ENCODE data around the gene MAN1C1. TPM values are rescaled to one million over a fixed set of nuclear protein-coding genes. Genes with fewer than 3 reads are reported as not detected.
A peak's percentile ranks its signal among the peaks of the same experiment; 100 is the strongest.
"Not testable (repeated sequence)": the region's sequence is repeated elsewhere in the genome, so short reads cannot be mapped to it uniquely, and the experiment has no call there.

Gene MAN1C1
- total and polyA plus RNA-seq, 7 donors, result 0.69 to 32.1 (median 12.8) TPM

- Histone ChIP-seq H3K36me3 (no peaks in the 10 kb centered on the region), H3K4me1 (peaks cover 0 to 64% (median 62%) of the 10 kb centered on the region in 4 donors), H3K9me3 (no peaks in the 10 kb centered on the region), H3K27me3 (no peaks in the 10 kb centered on the region), H3K4me3 (no peak overlapping the region), H3K27ac (peak overlapping the region; percentile 81 to 90 (median 88))
- peak; percentile 90 for DNase-seq
- intact Hi-C loops (cut with DNase I), result loop anchor here (1.0 to 2.0 kb wide), 2 partner anchors 48 to 78 kb away; partner anchors contain the start of gene MAN1C1
- WGBS, 2 donors, result 72% methylated on average over 9 of the region's 9 CpGs
- TF ChIP-seq POLR2AphosphoS5 (IDR thresholded peaks at IDR 0.05), result peak; percentile 70 to 90 (median 86)
- TF ChIP-seq CTCF (IDR thresholded peaks at IDR 0.05), result peak in 2 of 4 experiments; percentile 39 to 50
- TF ChIP-seq EP300 (IDR thresholded peaks at IDR 0.05), result peak in 2 of 4 donors; percentile 42 to 59
- TF ChIP-seq POLR2A (IDR thresholded peaks at IDR 0.05), result no peak
These were observed 77.8 kb downstream of the MAN1C1 start for GRCh38 chr1:25694167-25695007.

DNA sequence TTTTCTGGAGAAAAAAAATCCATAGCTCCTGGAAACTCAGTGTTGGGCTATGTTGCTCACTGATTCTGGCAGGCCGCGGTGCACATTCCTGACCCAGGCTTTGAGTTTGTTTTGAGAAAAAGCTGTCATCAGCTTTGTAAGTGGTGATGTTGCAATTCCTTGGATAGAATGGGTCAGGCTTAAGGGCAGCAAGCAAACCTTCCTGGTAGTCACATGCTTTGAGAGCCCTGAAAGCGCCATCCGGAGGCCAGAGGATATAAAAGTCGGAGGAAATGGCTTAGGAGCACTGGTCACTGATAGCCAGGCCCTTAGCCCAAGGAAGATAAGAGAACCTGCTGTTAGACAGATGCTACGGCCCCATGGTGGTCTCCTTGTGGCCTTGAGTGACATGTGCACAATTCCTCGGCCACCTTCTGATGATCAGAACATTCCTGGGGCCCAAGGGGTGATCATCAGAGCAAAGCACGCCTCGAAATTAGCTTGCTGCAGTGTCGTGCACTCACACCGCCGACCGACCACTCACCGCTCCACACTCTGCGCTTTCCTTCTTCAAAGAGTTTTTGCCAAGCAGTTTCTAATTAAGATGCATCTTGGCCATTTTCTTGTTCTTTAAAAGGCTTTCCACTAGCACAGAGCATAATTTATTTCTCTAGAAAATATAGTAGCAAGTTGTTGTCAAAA lies 78.6 kb downstream of the MAN1C1 start:
- DNase-seq, result peak; percentile 94
- Histone ChIP-seq H3K27ac (peak overlapping the region; percentile 81 to 90 (median 88)), H3K4me1 (peaks cover 0 to 73% (median 69%) of the 10 kb centered on the region in 4 donors), H3K4me3 (no peak overlapping the region), H3K36me3 (no peaks in the 10 kb centered on the region), H3K9me3 (no peaks in the 10 kb centered on the region), H3K27me3 (no peaks in the 10 kb centered on the region)
- TF ChIP-seq POLR2A (IDR thresholded peaks at IDR 0.05) (no peak), EP300 (IDR thresholded peaks at IDR 0.05) (peak in 2 of 4 donors; percentile 79 to 83), POLR2AphosphoS5 (IDR thresholded peaks at IDR 0.05) (peak; percentile 69 to 92 (median 78)), CTCF (IDR thresholded peaks at IDR 0.05) (peak in 1 of 4 experiments; percentile 13)
- intact Hi-C loops (cut with DNase I), result loop anchor here (2.0 kb wide), 1 partner anchor 48 kb away; no protein-coding TSS in a partner anchor
- 69 to 83% methylated on average over 15 of the region's 15 CpGs for WGBS, 2 donors

GRCh38 chr1:25695771-25696311 lies 79.2 kb downstream of the MAN1C1 start:
- no peaks in the 10 kb centered on the region for H3K36me3 ChIP-seq
- H3K9me3 ChIP-seq, result no peaks in the 10 kb centered on the region
- peaks cover 0 to 79% (median 75%) of the 10 kb centered on the region in 4 donors for H3K4me1 ChIP-seq
- WGBS, 2 donors, result 81 to 85% methylated on average over 11 of the region's 11 CpGs
- H3K27ac ChIP-seq, result peak overlapping the region; percentile 81 to 90 (median 88)
- DNase-seq, result peak; percentile 71
- no peak for TF ChIP-seq EP300 (IDR thresholded peaks at IDR 0.05)
- TF ChIP-seq POLR2AphosphoS5 (IDR thresholded peaks at IDR 0.05), result peak in 1 of 4 donors; percentile 30
- intact Hi-C loops (cut with DNase I), result loop anchor here (2.0 kb wide), 1 partner anchor 47 kb away; no protein-coding TSS in a partner anchor
- no peak overlapping the region for H3K4me3 ChIP-seq
- H3K27me3 ChIP-seq, result no peaks in the 10 kb centered on the region

GRCh38 chr1:25696643-25697042 lies 80.1 kb downstream of the MAN1C1 start:
- H3K9me3 ChIP-seq; H3K36me3 ChIP-seq; H3K27me3 ChIP-seq; DNase-seq; intact Hi-C loops (cut with DNase I); H3K4me3 ChIP-seq: not testable (repeated sequence)
- WGBS, 2 donors, result 80 to 92% methylated on average over 4 of the region's 4 CpGs
- peaks cover 0 to 87% (median 83%) of the 10 kb centered on the region in 4 donors for H3K4me1 ChIP-seq
- H3K27ac ChIP-seq, result peak overlapping the region; percentile 81 to 90 (median 88)

GRCh38 chr1:25697435-25698217 lies 81.0 kb downstream of the MAN1C1 start:
- peak overlapping the region; percentile 81 to 90 (median 88) for H3K27ac ChIP-seq
- no peaks in the 10 kb centered on the region for H3K36me3 ChIP-seq
- no peak overlapping the region for H3K4me3 ChIP-seq
- no peaks in the 10 kb centered on the region for H3K27me3 ChIP-seq
- TF ChIP-seq POLR2AphosphoS5 (IDR thresholded peaks at IDR 0.05) (no peak), POLR2A (IDR thresholded peaks at IDR 0.05) (no peak), CTCF (IDR thresholded peaks at IDR 0.05) (no peak), EP300 (IDR thresholded peaks at IDR 0.05) (no peak)
- intact Hi-C loops (cut with DNase I), result no loop called here
- 73 to 80% methylated on average over 10 of the region's 10 CpGs for WGBS, 2 donors
- no peaks in the 10 kb centered on the region for H3K9me3 ChIP-seq
- no peak for DNase-seq
- peaks cover 0 to 96% (median 93%) of the 10 kb centered on the region in 4 donors for H3K4me1 ChIP-seq

Data from sigmoid colon (tissue), 7 donors.